22Rv1 (cell line): Measurements from ENCODE around the gene BPGM.

Experiments
- ZFX ChIP-seq: fragments of 450-650 bp; IDR thresholded peaks from 2 replicates; pipeline ENCODE4 v1.6.1; 2017; ENCODE audit warnings: antibody characterized with exemption, borderline replicate concordance
- TF ChIP-seq, protein P1 (sequence below): fragments of 450-650 bp; IDR thresholded peaks from 2 replicates; pipeline ENCODE4 v1.5.1; 2017; ENCODE audit warnings: mild to moderate bottlenecking

DNA sequence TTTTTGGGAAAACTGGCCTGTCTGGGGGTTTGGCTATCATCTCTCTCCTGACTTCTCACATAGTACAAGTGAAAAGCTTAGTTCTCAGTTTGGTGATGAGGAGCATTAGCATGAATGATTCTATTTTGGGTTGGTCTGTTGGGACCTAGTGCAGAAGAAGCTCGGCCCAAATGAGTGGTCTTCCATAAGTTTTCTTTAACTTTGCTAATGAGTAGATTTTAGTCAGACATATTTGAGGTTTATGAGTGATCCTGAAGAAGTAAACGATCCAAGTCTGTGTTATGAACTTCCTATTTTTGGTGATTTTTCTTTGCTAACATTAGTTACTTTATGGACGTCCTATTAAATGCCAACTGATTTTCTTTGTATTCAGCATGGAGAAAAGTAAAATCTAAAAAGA, 81.1 kb downstream of the BPGM start:
- TF ChIP-seq, protein P1, sequence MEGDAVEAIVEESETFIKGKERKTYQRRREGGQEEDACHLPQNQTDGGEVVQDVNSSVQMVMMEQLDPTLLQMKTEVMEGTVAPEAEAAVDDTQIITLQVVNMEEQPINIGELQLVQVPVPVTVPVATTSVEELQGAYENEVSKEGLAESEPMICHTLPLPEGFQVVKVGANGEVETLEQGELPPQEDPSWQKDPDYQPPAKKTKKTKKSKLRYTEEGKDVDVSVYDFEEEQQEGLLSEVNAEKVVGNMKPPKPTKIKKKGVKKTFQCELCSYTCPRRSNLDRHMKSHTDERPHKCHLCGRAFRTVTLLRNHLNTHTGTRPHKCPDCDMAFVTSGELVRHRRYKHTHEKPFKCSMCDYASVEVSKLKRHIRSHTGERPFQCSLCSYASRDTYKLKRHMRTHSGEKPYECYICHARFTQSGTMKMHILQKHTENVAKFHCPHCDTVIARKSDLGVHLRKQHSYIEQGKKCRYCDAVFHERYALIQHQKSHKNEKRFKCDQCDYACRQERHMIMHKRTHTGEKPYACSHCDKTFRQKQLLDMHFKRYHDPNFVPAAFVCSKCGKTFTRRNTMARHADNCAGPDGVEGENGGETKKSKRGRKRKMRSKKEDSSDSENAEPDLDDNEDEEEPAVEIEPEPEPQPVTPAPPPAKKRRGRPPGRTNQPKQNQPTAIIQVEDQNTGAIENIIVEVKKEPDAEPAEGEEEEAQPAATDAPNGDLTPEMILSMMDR: no peak
- no peak for TF ChIP-seq ZFX
